Activated CD8-positive, alpha-beta T cell treated with anti-CD3 and anti-CD28 coated beads for 36 hours (primary cell): ENCODE measurements around the gene OR56A3. TPM values are rescaled to one million over a fixed set of nuclear protein-coding genes. Genes with fewer than 3 reads are reported as not detected.

Source experiments
- ATAC-seq: fragments of 200-7000 bp; cut with Tn5 transposase; one replicate; pipeline ENCODE4 v1.10.0; 2021; ENCODE audit warnings: mild to moderate bottlenecking, moderate library complexity
- CTCF ChIA-PET: fragments of 350-600 bp; sonication (Branson Sonifier 250); formaldehyde crosslinking; loops from one replicate; lab custom pipeline; 2021; ENCODE audit warnings: antibody characterized with exemption; lab: Charles Lee
- POLR2A ChIA-PET: fragments of 350-600 bp; sonication (Branson Sonifier 250); formaldehyde crosslinking; loops from one replicate; lab custom pipeline; 2021; ENCODE audit warnings: antibody characterized with exemption; lab: Charles Lee
- DNase-seq: peaks from one replicate; pipeline ENCODE4 v3.0.0-alpha.2; 2020
- H3K27ac Mint-ChIP-seq: one replicate; pipeline ENCODE4 v1.8.0; 2021; ENCODE audit warnings: mild to moderate bottlenecking, mixed read lengths
- H3K27me3 Mint-ChIP-seq: one replicate; pipeline ENCODE4 v1.8.0; 2021; ENCODE audit warnings: mixed read lengths
- H3K36me3 Mint-ChIP-seq: one replicate; pipeline ENCODE4 v1.8.0; 2021; ENCODE audit warnings: low read depth, mixed read lengths
- H3K4me1 Mint-ChIP-seq: one replicate; pipeline ENCODE4 v1.8.0; 2021; ENCODE audit warnings: low read depth, mixed read lengths
- H3K4me3 Mint-ChIP-seq: one replicate; pipeline ENCODE4 v1.8.0; 2021; ENCODE audit warnings: mild to moderate bottlenecking, moderate library complexity, mixed read lengths
- H3K9me3 Mint-ChIP-seq: one replicate; pipeline ENCODE4 v1.8.0; 2021; ENCODE audit warnings: mixed read lengths
- intact Hi-C: fragments of 100-400 bp; cut with micrococcal nuclease; formaldehyde crosslinking; loops from one replicate; pipeline ENCODE4 v1.10.0; 2022
- total RNA-seq, 2 experiments: library from RNA; stranded (reverse); gene quantifications; one replicate each; pipeline ENCODE4 v1.2.3, GENCODE V29; 2021
- TF ChIP-seq, protein P1 (sequence below): fragments of 200-600 bp; IDR thresholded peaks from one replicate; pipeline ENCODE4 v1.8.0; 2022; ENCODE audit warnings: antibody characterized with exemption, mild to moderate bottlenecking

The OR56A3 gene
- total RNA-seq, 2 experiments from 2014 or later = not detected

DNA sequence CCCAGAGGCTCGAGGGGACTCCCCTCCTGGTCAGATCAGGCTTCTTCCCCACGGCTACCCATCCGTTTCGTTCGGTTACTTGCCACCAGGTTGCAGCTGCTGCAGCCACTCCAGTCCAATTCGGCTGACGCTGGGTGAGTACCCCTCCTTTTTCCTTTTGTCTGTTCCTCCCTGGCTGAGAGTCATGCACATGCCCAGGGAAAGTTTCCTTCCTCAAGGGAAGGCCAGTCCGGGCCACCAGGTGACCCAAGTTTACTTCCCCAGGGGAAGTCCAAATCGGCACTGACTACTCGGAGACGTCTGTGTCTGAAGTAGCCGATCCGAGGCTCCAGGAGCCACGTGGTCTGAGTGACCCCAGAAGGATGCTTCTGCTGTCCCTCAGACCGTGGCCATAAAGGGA, 13.2 kb upstream of the OR56A3 start:
- peaks cover 15% of the 10 kb centered on the region for H3K9me3 Mint-ChIP-seq
- TF ChIP-seq, protein P1, sequence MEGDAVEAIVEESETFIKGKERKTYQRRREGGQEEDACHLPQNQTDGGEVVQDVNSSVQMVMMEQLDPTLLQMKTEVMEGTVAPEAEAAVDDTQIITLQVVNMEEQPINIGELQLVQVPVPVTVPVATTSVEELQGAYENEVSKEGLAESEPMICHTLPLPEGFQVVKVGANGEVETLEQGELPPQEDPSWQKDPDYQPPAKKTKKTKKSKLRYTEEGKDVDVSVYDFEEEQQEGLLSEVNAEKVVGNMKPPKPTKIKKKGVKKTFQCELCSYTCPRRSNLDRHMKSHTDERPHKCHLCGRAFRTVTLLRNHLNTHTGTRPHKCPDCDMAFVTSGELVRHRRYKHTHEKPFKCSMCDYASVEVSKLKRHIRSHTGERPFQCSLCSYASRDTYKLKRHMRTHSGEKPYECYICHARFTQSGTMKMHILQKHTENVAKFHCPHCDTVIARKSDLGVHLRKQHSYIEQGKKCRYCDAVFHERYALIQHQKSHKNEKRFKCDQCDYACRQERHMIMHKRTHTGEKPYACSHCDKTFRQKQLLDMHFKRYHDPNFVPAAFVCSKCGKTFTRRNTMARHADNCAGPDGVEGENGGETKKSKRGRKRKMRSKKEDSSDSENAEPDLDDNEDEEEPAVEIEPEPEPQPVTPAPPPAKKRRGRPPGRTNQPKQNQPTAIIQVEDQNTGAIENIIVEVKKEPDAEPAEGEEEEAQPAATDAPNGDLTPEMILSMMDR = no peak
- H3K27ac Mint-ChIP-seq = no peak overlapping the region
- no peaks in the 10 kb centered on the region for H3K27me3 Mint-ChIP-seq
- no peak for ATAC-seq
- H3K4me3 Mint-ChIP-seq = no peak overlapping the region
- intact Hi-C loops = no loop called here
- no peak for DNase-seq
- no peaks in the 10 kb centered on the region for H3K36me3 Mint-ChIP-seq
- CTCF ChIA-PET = no interaction called here
- H3K4me1 Mint-ChIP-seq = no peaks in the 10 kb centered on the region
- POLR2A ChIA-PET = no interaction called here

DNA sequence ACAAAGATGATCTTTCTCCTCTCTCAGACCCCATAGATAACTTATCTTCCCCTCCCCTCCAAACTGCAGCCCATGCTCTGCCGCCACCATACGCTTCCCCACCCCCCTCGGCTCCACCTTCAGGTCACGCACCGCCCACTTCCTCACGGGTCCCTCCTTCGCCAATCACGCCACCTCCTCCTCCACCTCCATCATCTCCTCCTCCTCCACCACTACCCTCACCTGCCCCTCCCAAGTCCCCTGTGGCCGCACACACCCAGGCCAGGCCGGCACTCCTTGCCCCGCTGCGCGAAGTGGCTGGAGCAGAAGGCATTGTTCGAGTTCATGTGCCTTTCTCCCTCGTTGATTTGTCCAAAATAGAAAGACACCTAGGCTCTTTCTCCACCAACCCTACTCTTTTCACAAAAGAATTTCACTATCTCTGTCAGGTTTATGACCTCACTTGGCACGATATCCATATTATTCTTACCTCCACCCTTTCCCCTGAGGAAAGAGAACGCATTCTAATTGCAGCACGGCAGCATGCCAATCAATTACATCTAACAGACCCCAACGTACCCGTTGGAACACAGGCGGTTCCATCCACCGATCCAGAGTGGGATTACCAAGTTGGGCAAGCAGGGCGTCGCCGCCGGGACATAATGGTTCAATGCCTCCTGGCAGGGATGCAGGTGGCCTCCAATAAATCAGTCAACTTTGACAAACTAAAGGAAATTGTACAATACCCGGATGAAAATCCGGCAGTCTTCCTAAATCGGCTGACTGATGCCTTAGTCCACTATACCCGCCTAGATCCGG, 12.3 kb upstream of the OR56A3 start:
- no peaks in the 10 kb centered on the region for H3K4me1 Mint-ChIP-seq
- H3K27ac Mint-ChIP-seq = no peak overlapping the region
- TF ChIP-seq, protein P1 = no peak
- H3K27me3 Mint-ChIP-seq = no peaks in the 10 kb centered on the region
- intact Hi-C loops = no loop called here
- ChIA-PET POLR2A (no interaction called here), CTCF (no interaction called here)
- H3K4me3 Mint-ChIP-seq = no peak overlapping the region
- no peak for ATAC-seq
- peaks cover 8% of the 10 kb centered on the region for H3K9me3 Mint-ChIP-seq
- DNase-seq = no peak
- no peaks in the 10 kb centered on the region for H3K36me3 Mint-ChIP-seq

DNA sequence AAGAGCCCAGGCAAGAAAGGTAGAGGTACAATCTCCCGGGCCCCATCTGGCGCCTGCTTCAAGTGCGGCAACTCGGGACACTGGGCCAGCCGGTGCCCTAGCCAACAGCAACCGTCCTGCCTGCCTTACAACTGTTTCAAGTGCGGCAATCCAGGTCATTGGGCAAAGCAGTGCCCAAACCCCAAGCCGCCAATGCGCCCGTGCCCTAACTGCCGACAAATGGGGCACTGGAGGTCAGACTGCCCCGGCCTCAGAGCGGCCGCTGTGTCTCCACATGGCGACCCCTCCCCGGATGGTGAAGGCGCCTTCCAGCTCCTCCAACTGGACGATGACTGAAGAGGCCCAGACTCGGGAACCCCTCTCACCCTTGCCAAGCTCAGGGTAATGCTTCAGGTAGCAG, 11.4 kb upstream of the OR56A3 start:
- H3K4me1 Mint-ChIP-seq = no peaks in the 10 kb centered on the region
- no peaks in the 10 kb centered on the region for H3K36me3 Mint-ChIP-seq
- ATAC-seq (no peak), DNase-seq (no peak)
- no peak overlapping the region for H3K4me3 Mint-ChIP-seq
- intact Hi-C loops = no loop called here
- ChIA-PET POLR2A (no interaction called here), CTCF (no interaction called here)
- no peaks in the 10 kb centered on the region for H3K27me3 Mint-ChIP-seq
- TF ChIP-seq, protein P1 = no peak
- H3K27ac Mint-ChIP-seq = no peak overlapping the region
- H3K9me3 Mint-ChIP-seq = peaks cover 8% of the 10 kb centered on the region

DNA sequence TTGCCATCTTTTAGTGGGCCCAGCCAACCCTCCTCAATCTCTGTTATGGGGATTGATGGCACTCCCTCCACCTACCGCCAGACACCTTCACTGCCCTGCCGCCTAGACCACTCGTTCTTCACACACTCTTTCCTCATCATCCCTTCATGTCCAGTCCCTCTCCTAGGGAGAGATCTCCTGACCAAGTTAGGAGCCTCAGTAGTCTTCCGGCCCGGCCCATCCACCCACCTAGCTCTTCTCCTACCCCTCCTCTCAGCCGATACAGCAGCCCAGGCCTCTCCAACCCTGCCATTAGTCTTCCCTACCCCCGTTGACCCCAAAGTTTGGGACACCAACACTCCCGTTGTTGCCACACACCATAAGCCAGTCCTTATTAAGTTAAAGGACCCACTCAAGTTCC, 11.0 kb upstream of the OR56A3 start:
- Mint-ChIP-seq H3K4me1 (no peaks in the 10 kb centered on the region), H3K9me3 (peaks cover 8% of the 10 kb centered on the region), H3K4me3 (no peak overlapping the region), H3K27me3 (no peaks in the 10 kb centered on the region), H3K27ac (no peak overlapping the region), H3K36me3 (no peaks in the 10 kb centered on the region)
- CTCF ChIA-PET = no interaction called here
- TF ChIP-seq, protein P1 = no peak
- ATAC-seq = no peak
- DNase-seq = no peak
- POLR2A ChIA-PET = no interaction called here
- intact Hi-C loops = no loop called here

DNA sequence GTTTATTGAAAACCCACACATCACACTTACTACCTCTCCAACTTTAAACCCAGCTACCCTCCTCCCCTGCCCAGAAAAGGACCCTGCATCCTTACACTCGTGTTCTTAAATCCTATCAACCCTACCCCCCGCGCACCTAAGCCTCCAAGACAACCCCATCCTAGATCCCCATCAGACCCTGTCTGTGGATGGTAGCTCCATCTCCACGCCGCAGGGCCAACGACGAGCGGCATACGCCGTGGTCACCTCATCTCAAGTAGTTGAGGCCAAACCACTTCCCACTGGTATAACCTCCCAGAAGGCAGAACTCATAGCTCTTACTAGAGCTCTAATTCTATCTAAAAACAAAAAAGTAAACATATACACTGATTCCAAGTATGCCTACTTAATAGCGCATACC, 9.4 kb upstream of the OR56A3 start:
- Mint-ChIP-seq H3K27me3 (no peaks in the 10 kb centered on the region), H3K27ac (no peak overlapping the region), H3K4me3 (no peak overlapping the region), H3K9me3 (peaks cover 5% of the 10 kb centered on the region), H3K36me3 (no peaks in the 10 kb centered on the region), H3K4me1 (no peaks in the 10 kb centered on the region)
- ATAC-seq (no peak), DNase-seq (no peak)
- intact Hi-C loops = no loop called here
- TF ChIP-seq, protein P1 = no peak
- CTCF ChIA-PET = no interaction called here
- POLR2A ChIA-PET = no interaction called here
